ENCODE results near the gene MAP3K13.

MAP3K13 gene

GRCh38 chr3:185502987-185503386, 140.1 kb downstream of the MAP3K13 start:
- no peak for DNase-seq
- Histone ChIP-seq H3K36me3 (no peaks in the 10 kb centered on the region; the same call in 1 of the 2 replicates), H3K27ac (no peak overlapping the region), H3K4me3 (ENCODE audit: low read depth, low read length) (no peak overlapping the region), H3K27me3 (ENCODE audit: insufficient read depth, low read depth, severe bottlenecking) (no peaks in the 10 kb centered on the region), H3K9me3 (ENCODE audit: severe bottlenecking) (no peaks in the 10 kb centered on the region)
- TF ChIP-seq CTCF (IDR thresholded peaks at IDR 0.05; ENCODE audit: low read depth, low read length): no peak

- DNase-seq: no peak
- no peaks in the 10 kb centered on the region for H3K27me3 ChIP-seq (ENCODE audit: insufficient read depth, low read depth, severe bottlenecking)
- H3K36me3 ChIP-seq: no peaks in the 10 kb centered on the region; the same call in 1 of the 2 replicates
- no peaks in the 10 kb centered on the region for H3K9me3 ChIP-seq (ENCODE audit: severe bottlenecking)
- H3K27ac ChIP-seq: no peak overlapping the region
- no peak for TF ChIP-seq CTCF (IDR thresholded peaks at IDR 0.05; ENCODE audit: low read depth, low read length)
- H3K4me3 ChIP-seq (ENCODE audit: low read depth, low read length): no peak overlapping the region
These were observed 140.6 kb downstream of the MAP3K13 start for GRCh38 chr3:185503521-185503920.

GRCh38 chr3:185504636-185505035, 141.7 kb downstream of the MAP3K13 start:
- DNase-seq: no peak
- H3K4me3 ChIP-seq (ENCODE audit: low read depth, low read length): no peak overlapping the region
- H3K27me3 ChIP-seq (ENCODE audit: insufficient read depth, low read depth, severe bottlenecking): no peaks in the 10 kb centered on the region
- TF ChIP-seq CTCF (IDR thresholded peaks at IDR 0.05; ENCODE audit: low read depth, low read length): no peak
- H3K9me3 ChIP-seq (ENCODE audit: severe bottlenecking): no peaks in the 10 kb centered on the region
- H3K27ac ChIP-seq: no peak overlapping the region
- H3K36me3 ChIP-seq: no peaks in the 10 kb centered on the region

- Histone ChIP-seq H3K9me3 (ENCODE audit: severe bottlenecking) (no peaks in the 10 kb centered on the region), H3K27ac (no peak overlapping the region), H3K27me3 (ENCODE audit: insufficient read depth, low read depth, severe bottlenecking) (no peaks in the 10 kb centered on the region), H3K4me3 (ENCODE audit: low read depth, low read length) (no peak overlapping the region), H3K36me3 (no peaks in the 10 kb centered on the region)
- no peak for TF ChIP-seq CTCF (IDR thresholded peaks at IDR 0.05; ENCODE audit: low read depth, low read length)
- no peak for DNase-seq
These were observed 144.9 kb downstream of the MAP3K13 start for GRCh38 chr3:185507883-185508282.

GRCh38 chr3:185508335-185508991, 145.5 kb downstream of the MAP3K13 start:
- Histone ChIP-seq H3K9me3 (ENCODE audit: severe bottlenecking) (no peaks in the 10 kb centered on the region), H3K4me3 (ENCODE audit: low read depth, low read length) (no peak overlapping the region), H3K27ac (no peak overlapping the region), H3K36me3 (no peaks in the 10 kb centered on the region), H3K27me3 (ENCODE audit: insufficient read depth, low read depth, severe bottlenecking) (no peaks in the 10 kb centered on the region)
- DNase-seq: no peak
- no peak for TF ChIP-seq CTCF (IDR thresholded peaks at IDR 0.05; ENCODE audit: low read depth, low read length)

- Histone ChIP-seq H3K27me3 (ENCODE audit: insufficient read depth, low read depth, severe bottlenecking) (no peaks in the 10 kb centered on the region), H3K27ac (no peak overlapping the region), H3K4me3 (ENCODE audit: low read depth, low read length) (no peak overlapping the region), H3K9me3 (ENCODE audit: severe bottlenecking) (no peaks in the 10 kb centered on the region), H3K36me3 (no peaks in the 10 kb centered on the region)
- no peak for TF ChIP-seq CTCF (IDR thresholded peaks at IDR 0.05; ENCODE audit: low read depth, low read length)
- DNase-seq: no peak
These were observed 148.8 kb downstream of the MAP3K13 start for GRCh38 chr3:185511711-185512110.
